Caco-2 (cell line): ENCODE data around the gene MYO1E. TPM values are rescaled to one million over a fixed set of nuclear protein-coding genes. Genes with fewer than 3 reads are reported as not detected.

ENCODE experiments used
- BruUV-seq: library from RNA; stranded (reverse); fragments of 400-500 nt; replicated peaks from 2 replicates; lab custom pipeline; 2021; lab: Mats Ljungman, UMichigan
- CTCF ChIA-PET: fragments of 300-600 bp; sonication (Branson Sonifier 250); formaldehyde crosslinking; loops from one replicate; lab custom pipeline; 2022; ENCODE audit warnings: antibody characterized with exemption; lab: Charles Lee
- POLR2A ChIA-PET: fragments of 300-600 bp; sonication (Branson Sonifier 250); formaldehyde crosslinking; loops from one replicate; lab custom pipeline; 2022; ENCODE audit warnings: antibody characterized with exemption; lab: Charles Lee
- DNase-seq, 2 experiments: peaks; one replicate each; pipeline versions ENCODE4 v3.0.0 to v3.0.0-alpha.2; 2020 to 2022
- H3K27me3 ChIP-seq: replicated peaks from 2 replicates; pipeline ENCODE4 v1.6.0; 2011; ENCODE audit warnings: low read length; ENCODE audit not compliant: control insufficient read depth, insufficient read depth
- H3K36me3 ChIP-seq: 2 replicates; pipeline ENCODE4 v1.5.1; 2011; ENCODE audit warnings: low read length; ENCODE audit not compliant: control insufficient read depth, insufficient read depth
- H3K4me1 ChIP-seq: fragments of 250-450 bp; sonication (Bioruptor Pico); 2 replicates; pipeline ENCODE4 v1.5.1; 2020; ENCODE audit warnings: mild to moderate bottlenecking
- H3K4me3 ChIP-seq: 2 replicates; pipeline ENCODE4 v1.5.1; 2011; ENCODE audit warnings: low read depth, mild to moderate bottlenecking, control low read depth, low read length
- H3K9me3 ChIP-seq: fragments of 250-450 bp; sonication (Bioruptor Pico); 2 replicates; pipeline ENCODE4 v1.5.1; 2020; ENCODE audit warnings: mild to moderate bottlenecking, moderate library complexity
- H3K27ac Mint-ChIP-seq: one replicate; pipeline ENCODE4 v1.8.0; 2022; ENCODE audit warnings: mixed read lengths; ENCODE audit not compliant: unreplicated experiment
- H3K27me3 Mint-ChIP-seq: one replicate; pipeline ENCODE4 v1.8.0; 2022; ENCODE audit warnings: mixed read lengths; ENCODE audit not compliant: insufficient read depth, unreplicated experiment
- H3K36me3 Mint-ChIP-seq: one replicate; pipeline ENCODE4 v1.8.0; 2022; ENCODE audit warnings: mild to moderate bottlenecking, mixed read lengths; ENCODE audit not compliant: insufficient read depth, unreplicated experiment
- H3K4me1 Mint-ChIP-seq: one replicate; pipeline ENCODE4 v1.8.0; 2022; ENCODE audit warnings: low read depth, mixed read lengths; ENCODE audit not compliant: unreplicated experiment
- H3K4me3 Mint-ChIP-seq: one replicate; pipeline ENCODE4 v1.8.0; 2022; ENCODE audit warnings: mild to moderate bottlenecking, moderate library complexity, mixed read lengths; ENCODE audit not compliant: unreplicated experiment
- H3K9me3 Mint-ChIP-seq: one replicate; pipeline ENCODE4 v1.8.0; 2022; ENCODE audit warnings: mixed read lengths; ENCODE audit not compliant: unreplicated experiment
- intact Hi-C: fragments of 100-400 bp; cut with micrococcal nuclease; formaldehyde crosslinking; loops from one replicate; pipeline ENCODE4 v1.10.0; 2022; ENCODE audit not compliant: unreplicated experiment
- total RNA-seq: library from RNA; stranded (reverse); gene quantifications from 2 replicates; pipeline ENCODE4 v1.2.3, GENCODE V29; 2022
- TF ChIP-seq, protein P1 (sequence below), 2 experiments: fragments of 200-600 bp in 1 of 2; IDR thresholded peaks; 1 replicate in 1 of 2; 2 replicates in 1 of 2; pipeline versions ENCODE4 v1.5.1 to v1.8.0; 2011 to 2022; ENCODE audit warnings: antibody characterized with exemption in 1 of 2, control low read depth in 1 of 2, inconsistent platforms in 1 of 2, low read depth in 1 of 2, low read length in 1 of 2, mild to moderate bottlenecking in 1 of 2, moderate library complexity in 1 of 2; ENCODE audit not compliant: insufficient read depth in 1 of 2, severe bottlenecking in 1 of 2, unreplicated experiment in 1 of 2

The MYO1E gene
- total RNA-seq, 1 experiment from 2014 or later = 187 TPM

DNA sequence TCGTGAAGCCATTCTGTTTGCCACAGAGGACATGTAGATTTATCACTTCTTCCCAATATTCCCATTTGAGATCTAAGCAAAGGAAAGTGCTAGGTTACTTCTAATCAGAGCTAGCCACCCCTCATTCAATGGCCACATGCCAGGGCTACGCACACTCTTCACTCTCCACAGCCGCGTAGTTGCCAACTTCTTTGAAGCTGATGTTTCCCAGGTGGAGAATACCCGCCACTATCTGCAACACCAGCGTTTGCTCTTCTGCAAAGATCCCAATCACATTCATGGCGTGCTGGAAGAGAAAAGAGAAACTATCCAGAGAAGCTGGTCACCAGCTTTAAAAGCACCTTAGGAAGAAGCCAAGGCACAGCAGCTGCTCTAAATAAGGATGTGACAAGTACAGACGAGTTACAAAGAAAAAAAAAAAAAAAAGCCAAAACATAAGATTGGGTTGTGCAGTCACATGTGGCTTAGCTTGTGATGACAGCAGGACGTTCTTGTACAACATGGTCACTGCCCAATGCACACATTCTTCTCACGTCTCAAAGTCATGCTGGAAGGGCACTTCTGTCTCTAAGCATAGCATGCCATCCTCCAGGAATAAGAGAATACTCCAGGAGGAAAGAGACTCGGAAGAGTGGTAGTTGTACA lies 149.6 kb downstream of the MYO1E start:
- Mint-ChIP-seq H3K27me3 (no peaks in the 10 kb centered on the region), H3K36me3 (peaks cover 76% of the 10 kb centered on the region), H3K27ac (no peak overlapping the region), H3K9me3 (no peaks in the 10 kb centered on the region), H3K4me3 (no peak overlapping the region), H3K4me1 (no peaks in the 10 kb centered on the region)
- H3K4me1 ChIP-seq = no peaks in the 10 kb centered on the region
- BruUV-seq = no TSS peak
- TF ChIP-seq, protein P1, sequence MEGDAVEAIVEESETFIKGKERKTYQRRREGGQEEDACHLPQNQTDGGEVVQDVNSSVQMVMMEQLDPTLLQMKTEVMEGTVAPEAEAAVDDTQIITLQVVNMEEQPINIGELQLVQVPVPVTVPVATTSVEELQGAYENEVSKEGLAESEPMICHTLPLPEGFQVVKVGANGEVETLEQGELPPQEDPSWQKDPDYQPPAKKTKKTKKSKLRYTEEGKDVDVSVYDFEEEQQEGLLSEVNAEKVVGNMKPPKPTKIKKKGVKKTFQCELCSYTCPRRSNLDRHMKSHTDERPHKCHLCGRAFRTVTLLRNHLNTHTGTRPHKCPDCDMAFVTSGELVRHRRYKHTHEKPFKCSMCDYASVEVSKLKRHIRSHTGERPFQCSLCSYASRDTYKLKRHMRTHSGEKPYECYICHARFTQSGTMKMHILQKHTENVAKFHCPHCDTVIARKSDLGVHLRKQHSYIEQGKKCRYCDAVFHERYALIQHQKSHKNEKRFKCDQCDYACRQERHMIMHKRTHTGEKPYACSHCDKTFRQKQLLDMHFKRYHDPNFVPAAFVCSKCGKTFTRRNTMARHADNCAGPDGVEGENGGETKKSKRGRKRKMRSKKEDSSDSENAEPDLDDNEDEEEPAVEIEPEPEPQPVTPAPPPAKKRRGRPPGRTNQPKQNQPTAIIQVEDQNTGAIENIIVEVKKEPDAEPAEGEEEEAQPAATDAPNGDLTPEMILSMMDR (IDR thresholded peaks at IDR 0.05; ENCODE audit: insufficient read depth in 1 of 2, low read depth in 1 of 2, low read length in 1 of 2, severe bottlenecking in 1 of 2, unreplicated experiment in 1 of 2) = no peak
- H3K27me3 ChIP-seq = no peaks in the 10 kb centered on the region
- CTCF ChIA-PET = no interaction called here
- H3K4me3 ChIP-seq = no peak overlapping the region
- H3K9me3 ChIP-seq = no peaks in the 10 kb centered on the region
- intact Hi-C loops = no loop called here
- POLR2A ChIA-PET = no interaction called here
- DNase-seq = no peak
- no peaks in the 10 kb centered on the region; the same call in none of the 2 replicates for H3K36me3 ChIP-seq

DNA sequence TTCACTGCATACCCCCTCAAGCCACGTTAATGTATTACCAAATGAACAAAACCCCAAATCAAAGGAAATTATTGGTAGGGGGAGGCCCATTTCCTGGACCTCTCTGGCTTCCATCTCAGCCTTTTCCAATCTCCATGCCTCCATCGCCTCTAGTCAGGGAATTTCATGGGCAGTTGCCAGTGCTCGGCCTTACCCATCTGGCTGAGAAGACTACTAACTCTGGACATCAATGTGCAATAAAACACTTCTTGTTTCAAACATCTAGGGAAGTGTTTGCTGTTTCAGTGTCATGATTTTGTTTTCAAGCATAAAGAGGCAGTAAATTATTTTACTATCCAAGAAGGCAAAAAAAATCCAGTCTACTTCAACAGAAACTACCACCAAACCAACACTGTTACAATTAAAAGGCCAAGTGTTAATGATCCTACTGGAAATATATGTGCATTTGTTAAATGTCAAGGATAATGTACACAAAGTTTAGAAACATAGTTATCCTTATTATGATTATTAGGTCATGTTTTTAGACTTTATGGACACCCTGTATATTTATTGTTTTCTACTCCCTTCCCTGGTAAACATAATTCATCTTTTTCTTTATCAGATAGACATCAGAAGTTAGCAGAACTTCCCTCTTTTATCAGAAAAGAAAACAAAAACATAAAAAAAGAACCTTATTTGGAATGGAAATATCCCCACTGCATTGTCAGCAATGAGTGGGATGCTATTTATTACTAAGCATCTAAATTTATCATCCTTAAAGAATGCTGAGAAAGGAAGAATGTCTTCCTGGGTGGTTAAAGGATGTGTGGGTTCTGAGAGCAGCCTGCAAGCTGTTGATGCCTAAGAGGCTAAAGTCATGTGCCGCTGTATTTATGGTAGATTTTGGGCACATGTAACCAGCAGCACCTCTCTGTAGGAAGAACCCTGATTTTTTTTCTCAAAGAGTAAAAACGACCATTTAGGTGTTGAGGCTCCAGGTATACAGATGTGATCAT lies 150.9 kb downstream of the MYO1E start:
- Histone ChIP-seq H3K36me3 (no peaks in the 10 kb centered on the region; the same call in none of the 2 replicates), H3K4me1 (no peaks in the 10 kb centered on the region), H3K9me3 (no peaks in the 10 kb centered on the region), H3K27me3 (no peaks in the 10 kb centered on the region), H3K4me3 (no peak overlapping the region)
- TF ChIP-seq, protein P1 (IDR thresholded peaks at IDR 0.05; ENCODE audit: insufficient read depth in 1 of 2, low read depth in 1 of 2, low read length in 1 of 2, severe bottlenecking in 1 of 2, unreplicated experiment in 1 of 2) = no peak
- DNase-seq = no peak
- no TSS peak for BruUV-seq
- Mint-ChIP-seq H3K4me1 (no peaks in the 10 kb centered on the region), H3K27ac (no peak overlapping the region), H3K27me3 (no peaks in the 10 kb centered on the region), H3K9me3 (no peaks in the 10 kb centered on the region), H3K4me3 (no peak overlapping the region), H3K36me3 (peaks cover 72% of the 10 kb centered on the region)
- intact Hi-C loops = no loop called here
- ChIA-PET CTCF (no interaction called here), POLR2A (no interaction called here)

- CTCF ChIA-PET = no interaction called here
These were observed 154.0 kb downstream of the MYO1E start for GRCh38 chr15:59218710-59219109.

More at GRCh38 chr15:59218710-59219109, 154.0 kb downstream of the MYO1E start:
- intact Hi-C loops = no loop called here
- H3K9me3 ChIP-seq = no peaks in the 10 kb centered on the region
- no peak for DNase-seq
- Mint-ChIP-seq H3K9me3 (no peaks in the 10 kb centered on the region), H3K27me3 (no peaks in the 10 kb centered on the region), H3K27ac (no peak overlapping the region), H3K4me1 (no peaks in the 10 kb centered on the region), H3K36me3 (peaks cover 80% of the 10 kb centered on the region), H3K4me3 (no peak overlapping the region)
- TF ChIP-seq, protein P1 (IDR thresholded peaks at IDR 0.05; ENCODE audit: insufficient read depth in 1 of 2, low read depth in 1 of 2, low read length in 1 of 2, severe bottlenecking in 1 of 2, unreplicated experiment in 1 of 2) = no peak
- POLR2A ChIA-PET = no interaction called here
- H3K27me3 ChIP-seq = no peaks in the 10 kb centered on the region
- H3K36me3 ChIP-seq = no peaks in the 10 kb centered on the region; the same call in 1 of the 2 replicates
- H3K4me3 ChIP-seq = no peak overlapping the region
- no peaks in the 10 kb centered on the region for H3K4me1 ChIP-seq
- no TSS peak for BruUV-seq
